H7 (cell line): ENCODE data around the gene TNPO2. TPM values are rescaled to one million over a fixed set of nuclear protein-coding genes. Genes with fewer than 3 reads are reported as not detected.
"Not testable (repeated sequence)": the region's sequence is repeated elsewhere in the genome, so short reads cannot be mapped to it uniquely, and the experiment has no call there.

Experiments used
- DNase-seq: peaks from one replicate; pipeline ENCODE4 v3.0.0; 2012
- H3K27me3 ChIP-seq: 2 replicates; pipeline ENCODE4 v1.6.0; 2011; ENCODE audit warnings: mild to moderate bottlenecking, low read length; ENCODE audit not compliant: control insufficient read depth, insufficient read depth
- H3K36me3 ChIP-seq: replicated peaks from 2 replicates; pipeline ENCODE4 v1.5.1; 2011; ENCODE audit warnings: low read length; ENCODE audit not compliant: control insufficient read depth, insufficient read depth
- H3K4me3 ChIP-seq: 2 replicates; pipeline ENCODE4 v1.5.1; 2011; ENCODE audit warnings: low read depth, mild to moderate bottlenecking, control low read depth, low read length, moderate library complexity; ENCODE audit not compliant: insufficient read depth
- total RNA-seq: library from RNA; depleted of rRNA; stranded (reverse); fragments of >200 nt; shearing (Covaris generic); gene quantifications from 2 replicates; pipeline ENCODE4 v1.2.3, GENCODE V29; 2014

The TNPO2 gene
- total RNA-seq, 1 experiment from 2014 or later: 34.1 TPM

DNA sequence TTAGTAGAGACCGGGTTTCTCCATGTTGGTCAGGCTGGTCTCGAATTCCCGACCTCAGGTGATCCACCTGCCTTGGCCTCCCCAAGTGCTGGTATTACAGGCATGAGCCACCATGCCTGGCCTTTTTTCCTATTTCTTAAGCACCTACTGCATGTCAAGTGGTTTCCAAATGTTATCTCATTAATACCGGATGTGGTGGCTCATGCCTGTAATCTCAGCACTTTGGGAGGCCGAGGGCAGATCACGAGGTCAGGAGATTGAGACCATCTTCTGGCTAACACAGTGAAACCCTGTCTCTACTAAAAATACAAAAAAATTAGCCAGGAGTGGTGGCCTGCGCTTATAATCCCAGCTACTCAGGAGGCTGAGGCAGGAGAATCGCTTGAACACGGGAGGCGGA lies 1.9 kb upstream of the TNPO2 start:
- H3K36me3 ChIP-seq, H3K4me3 ChIP-seq, H3K27me3 ChIP-seq, DNase-seq: not testable (repeated sequence)

DNA sequence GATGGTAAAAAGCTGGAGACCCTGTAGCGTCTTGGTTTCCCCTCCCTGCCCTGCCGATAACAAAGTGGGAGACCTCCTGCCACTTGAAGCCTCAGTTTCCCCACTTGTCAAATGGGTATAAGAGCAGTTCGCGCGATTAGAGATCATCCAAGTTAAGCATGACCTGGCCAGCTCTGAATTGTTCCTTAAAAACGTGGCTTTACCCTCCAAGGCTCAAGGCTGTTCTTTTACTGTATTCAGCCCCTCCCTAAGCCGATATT lies 421 bp downstream of the TNPO2 start:
- Histone ChIP-seq H3K27me3 (no peaks in the 10 kb centered on the region), H3K36me3 (peaks cover 9% of the 10 kb centered on the region)
- DNase-seq: no peak

DNA sequence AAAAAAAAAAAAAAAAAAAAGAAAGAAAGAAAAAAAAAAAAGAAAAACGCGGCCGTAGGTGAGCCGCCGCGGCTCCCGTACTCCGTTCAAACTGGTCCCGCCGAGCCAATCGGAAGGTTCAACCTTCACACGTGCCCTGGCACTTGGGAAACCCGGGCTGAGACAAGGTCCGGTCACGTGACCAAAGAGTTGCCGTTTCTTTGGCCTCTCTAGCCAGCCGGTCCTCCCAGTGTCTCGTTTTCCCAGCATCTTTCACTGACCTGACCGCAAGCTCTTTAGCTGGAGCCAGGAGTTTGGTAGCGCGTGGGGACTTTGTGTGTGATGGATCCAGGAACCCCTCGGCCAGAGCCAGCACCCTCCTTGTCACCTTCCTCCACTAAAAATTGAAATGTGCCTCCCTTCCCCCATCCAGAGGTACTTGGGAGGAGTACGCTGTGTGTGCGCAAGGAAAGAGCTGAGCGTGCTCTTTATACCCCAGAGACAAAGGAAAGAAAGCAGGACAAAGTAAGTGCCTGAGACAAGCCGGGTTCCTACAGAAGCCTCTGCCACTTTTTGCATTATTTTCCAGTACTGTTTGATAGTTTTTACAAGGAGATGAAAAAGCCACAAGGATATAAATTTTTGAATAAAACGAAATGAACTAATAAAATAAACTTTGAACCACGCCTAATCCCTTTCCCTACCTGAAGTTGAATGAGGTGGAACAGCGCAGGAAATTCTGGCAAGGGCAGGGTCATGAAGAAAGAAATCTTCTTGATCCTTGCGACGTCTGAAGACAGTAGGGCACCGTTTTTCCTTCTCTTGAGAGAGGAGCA lies 959 bp downstream of the TNPO2 start:
- Histone ChIP-seq H3K36me3 (peaks cover 9% of the 10 kb centered on the region), H3K27me3 (no peaks in the 10 kb centered on the region), H3K4me3 (peak overlapping the region; percentile 49)
- peak; percentile 97 for DNase-seq

More for the DNA sequence above, 421 bp downstream of the TNPO2 start:
- H3K4me3 ChIP-seq: peak overlapping the region; percentile 49

DNA sequence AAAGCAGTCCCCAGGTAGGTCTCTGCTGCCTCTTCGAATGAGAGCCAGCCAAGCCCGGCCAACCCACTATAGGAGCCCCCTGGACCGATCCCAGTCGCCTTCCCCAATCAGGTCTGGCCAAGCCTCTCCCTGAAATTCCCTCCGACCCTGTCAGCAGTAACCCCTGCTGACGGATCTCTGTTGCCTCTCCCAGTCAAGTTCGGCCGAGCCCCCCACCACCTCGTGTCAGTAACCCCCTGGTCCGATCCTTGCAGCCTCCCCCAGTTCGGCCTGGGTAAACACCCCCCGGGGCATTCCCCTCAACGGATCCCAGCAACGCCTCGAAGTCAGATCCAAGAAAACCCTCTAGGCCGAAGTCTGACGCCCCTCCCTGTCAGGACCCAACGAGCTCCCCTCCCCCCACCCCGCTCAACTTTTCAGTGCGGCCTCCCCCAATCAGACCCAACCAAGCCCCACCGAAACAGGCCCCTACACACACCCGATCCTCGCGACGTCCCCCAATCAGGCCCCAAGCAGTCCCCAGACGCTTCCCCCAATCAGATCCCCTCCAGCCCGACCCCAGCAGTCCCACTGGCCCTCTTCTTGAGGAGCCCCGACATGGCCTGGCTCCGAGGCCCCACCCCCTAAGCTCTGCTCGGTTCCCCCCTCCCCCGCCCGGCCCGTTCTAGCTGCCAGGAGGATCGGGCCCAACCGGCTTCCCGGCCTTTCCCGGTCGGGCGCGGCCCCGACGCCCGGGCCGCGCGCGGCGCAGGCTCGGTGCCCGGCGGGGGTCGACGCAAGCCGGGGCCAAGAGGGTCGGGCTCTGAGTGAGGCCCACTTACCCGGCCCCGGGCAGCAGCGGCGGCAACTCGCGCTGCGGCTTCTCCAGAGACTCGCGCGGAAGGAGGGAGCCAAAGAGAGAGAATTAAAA lies 1.8 kb downstream of the TNPO2 start:
- Histone ChIP-seq H3K4me3 (peak overlapping the region; percentile 49), H3K36me3 (peaks cover 11% of the 10 kb centered on the region), H3K27me3 (no peaks in the 10 kb centered on the region)
- DNase-seq: peak; percentile 96

DNA sequence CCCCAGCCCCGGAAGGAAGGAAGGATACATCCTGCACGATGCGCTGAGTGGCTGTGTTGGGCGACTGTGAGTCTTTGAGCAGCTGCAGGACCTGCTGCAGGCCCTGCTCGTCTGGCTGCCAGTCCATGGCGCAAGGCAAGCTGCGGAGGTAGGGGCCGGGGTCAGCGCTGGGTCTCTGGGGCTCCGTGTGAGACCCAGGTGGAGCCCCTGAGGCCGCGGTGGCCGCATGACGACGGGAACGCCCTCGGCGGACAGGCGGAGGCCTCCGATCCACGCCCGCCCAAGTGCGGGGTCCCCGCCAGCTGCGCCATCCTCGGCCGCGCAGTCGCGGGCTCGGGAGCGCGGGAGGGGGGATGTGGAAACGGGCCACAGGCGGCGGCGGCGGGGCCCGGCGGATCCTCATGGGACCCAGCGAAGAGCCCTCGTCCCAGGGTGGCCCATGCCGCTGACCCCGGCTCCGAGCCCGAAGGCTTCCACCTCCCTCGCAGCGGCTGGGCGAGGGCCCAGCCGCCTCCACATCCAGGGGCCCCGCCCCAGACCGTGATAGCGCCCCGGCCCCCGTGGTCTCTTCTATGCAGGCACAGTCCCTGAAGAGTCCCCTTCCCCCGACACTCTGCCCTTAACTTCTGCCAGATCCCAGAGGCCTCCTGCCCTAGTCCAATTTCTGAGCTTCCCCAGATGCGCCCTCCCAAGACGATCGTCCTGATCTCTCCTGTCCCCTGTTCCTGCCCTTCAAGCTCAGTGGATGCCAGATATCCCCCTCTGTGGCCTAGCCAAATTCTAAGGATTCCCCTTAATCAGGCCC lies 2.7 kb downstream of the TNPO2 start:
- Histone ChIP-seq H3K27me3 (no peaks in the 10 kb centered on the region), H3K4me3 (peak overlapping the region; percentile 49), H3K36me3 (peaks cover 15% of the 10 kb centered on the region)
- peak; percentile 66 for DNase-seq

DNA sequence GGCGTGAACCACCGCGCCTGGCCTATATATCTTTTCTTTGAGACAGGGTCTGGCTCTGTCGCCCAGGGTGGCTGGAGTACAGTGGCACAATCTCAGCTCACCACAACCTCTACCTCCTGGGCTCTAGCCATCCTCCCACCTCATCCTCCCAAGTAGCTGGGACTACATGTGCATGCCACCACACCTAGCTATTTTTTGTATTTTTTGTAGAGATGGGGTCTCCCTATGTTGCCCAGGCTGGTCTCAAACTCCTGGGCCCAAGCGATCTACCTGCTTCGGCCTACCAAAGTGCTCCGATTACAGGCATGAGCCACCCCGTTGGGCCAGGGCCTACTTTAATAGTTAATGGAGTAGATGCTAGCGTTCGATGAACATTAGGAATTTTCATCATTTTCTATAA lies 3.4 kb downstream of the TNPO2 start:
- no peaks in the 10 kb centered on the region for H3K27me3 ChIP-seq
- DNase-seq: no peak
- H3K36me3 ChIP-seq: peaks cover 18% of the 10 kb centered on the region
- peak overlapping the region; percentile 49 for H3K4me3 ChIP-seq

DNA sequence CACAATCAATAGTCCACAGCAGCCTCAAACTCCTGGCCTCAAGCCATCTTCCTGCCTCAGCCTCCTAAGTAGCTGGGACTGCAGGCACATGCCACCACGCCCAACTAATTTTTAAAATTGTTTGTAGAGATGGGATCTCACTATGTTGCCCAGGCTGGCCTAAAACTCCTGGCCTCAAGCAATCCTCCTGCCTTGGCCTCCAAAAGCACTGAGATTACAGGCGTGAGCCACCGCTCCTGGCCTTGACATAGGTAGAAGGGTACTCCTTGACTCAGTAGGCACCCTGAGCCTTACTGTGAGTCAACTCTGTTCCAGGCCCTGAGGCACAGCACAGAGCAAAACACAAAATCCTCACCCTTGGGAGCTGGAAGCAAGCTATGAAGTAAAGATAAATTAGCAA lies 7.8 kb downstream of the TNPO2 start:
- peaks cover 39% of the 10 kb centered on the region for H3K36me3 ChIP-seq
- DNase-seq: no peak
- no peaks in the 10 kb centered on the region for H3K27me3 ChIP-seq
- H3K4me3 ChIP-seq: no peak overlapping the region

DNA sequence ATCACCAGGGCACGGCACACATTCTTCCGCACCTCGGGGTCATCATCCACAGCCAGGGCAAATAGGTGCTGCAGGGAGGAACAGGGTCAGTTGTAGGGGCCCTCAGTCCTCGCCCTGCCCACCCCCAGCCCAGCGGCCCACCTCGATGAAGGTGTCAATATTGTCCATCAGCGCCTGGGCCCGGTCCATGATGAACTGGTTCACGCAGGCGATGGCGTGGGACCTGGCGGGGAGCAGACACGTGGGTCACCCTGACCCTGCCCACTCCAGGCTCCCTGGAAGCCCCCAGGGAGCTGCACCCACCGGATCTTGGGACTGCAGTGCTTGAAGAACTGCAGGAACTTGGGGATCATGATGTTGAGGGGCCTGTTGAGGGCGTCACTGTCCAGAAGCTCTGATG lies 8.6 kb downstream of the TNPO2 start:
- H3K27me3 ChIP-seq: no peaks in the 10 kb centered on the region
- DNase-seq: no peak
- H3K36me3 ChIP-seq: peaks cover 45% of the 10 kb centered on the region
- H3K4me3 ChIP-seq: no peak overlapping the region

DNA sequence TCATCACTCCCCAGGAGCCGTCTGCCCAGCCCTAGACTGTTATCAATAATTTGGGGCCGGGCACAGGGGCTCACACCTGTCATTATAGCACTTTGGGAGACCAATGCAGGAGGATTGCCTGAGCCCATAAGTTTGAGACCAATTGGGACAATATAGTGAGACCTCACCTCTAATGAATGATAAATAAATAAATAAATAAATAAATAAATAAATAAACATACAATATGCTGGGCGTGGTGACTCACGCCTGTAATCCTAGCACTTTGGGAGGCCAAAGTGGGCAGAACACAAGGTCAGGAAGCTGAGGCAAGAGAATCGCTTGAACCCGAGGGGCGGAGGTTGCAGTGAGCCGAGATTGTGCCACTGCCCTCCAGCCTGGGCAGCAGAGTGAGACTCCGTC lies 10.4 kb downstream of the TNPO2 start:
- H3K4me3 ChIP-seq, DNase-seq, H3K27me3 ChIP-seq: not testable (repeated sequence)
- peaks cover 41% of the 10 kb centered on the region for H3K36me3 ChIP-seq

DNA sequence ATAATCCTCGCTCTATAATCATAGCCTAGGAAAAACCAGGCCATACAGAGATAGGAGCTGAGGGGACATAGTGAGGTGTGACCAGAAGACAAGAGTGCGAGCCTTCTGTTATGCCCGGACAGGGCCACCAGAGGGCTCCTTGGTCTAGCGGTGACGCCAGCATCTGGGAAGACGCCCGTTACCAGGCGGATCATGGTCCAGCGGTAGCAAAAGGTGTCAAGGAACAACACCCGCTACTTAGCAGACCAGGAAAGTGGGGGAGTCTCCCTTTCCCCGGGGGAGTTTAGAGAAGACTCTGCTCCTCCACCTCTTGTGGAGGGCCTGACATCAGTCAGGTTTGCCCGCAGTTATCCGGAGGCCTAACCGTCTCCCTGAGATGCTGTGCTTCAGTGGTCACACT lies 11.7 kb downstream of the TNPO2 start:
- H3K4me3 ChIP-seq, DNase-seq, H3K27me3 ChIP-seq: not testable (repeated sequence)
- peaks cover 41% of the 10 kb centered on the region for H3K36me3 ChIP-seq

DNA sequence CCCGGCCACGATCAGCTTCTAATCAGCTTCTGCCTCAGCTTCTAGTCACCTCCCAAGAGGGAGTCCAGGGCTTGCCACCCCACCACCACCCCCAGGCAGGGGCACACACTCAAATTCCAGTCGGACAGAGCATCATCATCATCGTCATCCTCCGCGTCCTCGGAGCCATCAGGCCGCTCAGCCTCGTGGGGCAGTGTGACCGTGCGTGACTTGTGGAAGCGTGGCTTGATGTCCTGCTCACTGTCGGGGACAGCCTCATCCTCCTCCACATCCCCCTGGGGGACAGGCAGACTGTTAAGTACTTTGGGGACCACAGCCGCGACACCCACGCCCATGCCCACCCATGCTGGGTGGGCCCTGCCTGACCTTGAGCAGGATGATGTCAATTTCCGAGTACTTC lies 12.5 kb downstream of the TNPO2 start:
- DNase-seq: no peak
- Histone ChIP-seq H3K4me3 (no peak overlapping the region), H3K36me3 (peaks cover 42% of the 10 kb centered on the region), H3K27me3 (no peaks in the 10 kb centered on the region)

DNA sequence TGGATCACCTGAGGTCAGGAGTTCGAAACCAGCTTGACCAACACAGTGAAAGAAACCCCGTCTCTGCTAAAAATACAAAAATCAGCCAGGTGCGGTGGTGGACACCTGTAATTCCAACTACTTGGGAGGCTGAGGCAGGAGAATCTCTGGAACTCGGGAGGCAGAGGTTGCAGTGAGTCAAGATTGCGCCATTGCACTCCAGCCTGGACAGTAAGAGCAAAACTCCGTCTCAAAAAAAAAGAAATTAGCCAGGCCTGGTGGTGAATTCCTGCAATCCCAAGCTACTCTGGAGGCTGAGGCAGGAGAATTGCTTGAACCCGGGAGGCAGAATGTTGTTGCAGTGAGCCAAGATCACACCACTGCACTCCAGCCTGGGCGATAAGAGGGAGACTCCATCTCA lies 15.1 kb downstream of the TNPO2 start:
- Histone ChIP-seq H3K36me3 (peaks cover 41% of the 10 kb centered on the region), H3K27me3 (no peaks in the 10 kb centered on the region), H3K4me3 (no peak overlapping the region)
- DNase-seq: no peak

DNA sequence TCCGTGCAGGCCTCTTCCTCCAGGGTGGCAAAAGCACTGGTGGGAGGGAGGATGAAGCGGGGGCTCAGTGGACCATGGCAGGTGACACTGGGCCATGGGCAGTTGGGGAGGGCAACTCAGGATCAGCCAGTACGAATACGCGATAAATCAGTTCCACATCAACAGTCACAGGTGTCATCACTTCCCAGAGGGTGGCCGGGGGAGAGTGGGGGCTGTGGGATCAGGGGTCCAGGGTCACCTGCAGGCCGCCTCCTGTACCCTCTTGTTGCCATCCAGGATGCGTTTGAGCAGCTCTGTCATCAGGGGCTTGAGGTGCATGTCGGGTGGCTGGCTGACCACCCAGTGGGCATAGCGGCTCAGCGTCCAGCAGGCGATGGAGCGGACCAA lies 17.4 kb downstream of the TNPO2 start:
- Histone ChIP-seq H3K4me3 (no peak overlapping the region), H3K27me3 (no peaks in the 10 kb centered on the region), H3K36me3 (peaks cover 52% of the 10 kb centered on the region)
- DNase-seq: no peak

DNA sequence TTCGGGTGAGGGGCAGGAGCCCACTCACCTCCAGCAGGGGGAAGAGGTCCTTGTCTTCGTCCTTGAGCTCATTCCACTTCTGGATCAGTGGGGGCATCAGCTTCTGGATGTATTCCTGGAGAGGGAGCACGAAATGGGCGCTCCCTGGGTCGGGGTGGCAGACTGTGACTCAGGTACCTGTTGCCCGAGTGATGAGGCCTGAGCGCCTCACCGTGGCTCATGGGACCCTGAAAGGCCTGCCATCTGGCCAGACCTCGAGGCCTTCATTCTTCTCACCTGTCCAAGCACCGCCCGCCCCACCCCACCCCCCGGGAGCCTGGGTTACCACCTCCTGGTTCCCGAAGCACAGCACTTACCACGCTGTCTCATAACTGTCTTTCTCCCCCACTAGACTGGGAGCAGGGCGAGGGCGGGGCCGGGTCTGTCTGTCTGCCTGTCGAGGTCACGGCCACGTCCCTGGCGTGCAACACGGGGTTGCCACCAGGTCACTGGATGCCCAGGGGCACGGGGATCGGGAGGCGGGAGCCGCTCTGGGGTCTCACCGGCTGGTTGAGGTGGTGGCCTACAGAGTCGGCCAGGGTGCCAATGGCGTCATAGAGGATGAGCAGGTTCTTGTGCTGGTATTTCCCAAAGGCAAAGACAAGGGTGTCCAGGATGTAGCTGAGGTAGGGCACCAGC lies 17.9 kb downstream of the TNPO2 start:
- Histone ChIP-seq H3K36me3 (peaks cover 53% of the 10 kb centered on the region), H3K4me3 (no peak overlapping the region), H3K27me3 (no peaks in the 10 kb centered on the region)
- no peak for DNase-seq
